ENCODE measurements around the gene SIGLEC15.

The SIGLEC15 gene

GRCh38 chr18:45833846-45834245 is 8.4 kb downstream of the SIGLEC15 start:
- no peak overlapping the region for H2BK5ac ChIP-seq (ENCODE audit: low read length)
- H3K9me3 ChIP-seq (replicated peaks in 1 of 2; ENCODE audit: control insufficient read depth in 2 of 2, insufficient read depth in 1 of 2, low read depth in 1 of 2, low read length in 2 of 2): peaks cover 0 to 5% of the 10 kb centered on the region in 2 donors
- no peaks in the 10 kb centered on the region for H3K79me1 ChIP-seq (ENCODE audit: low read depth, low read length)
- H2BK15ac ChIP-seq (ENCODE audit: low read length): no peak overlapping the region
- no CpG with 5 or more reads among the region's 5 CpGs for WGBS, 2 donors (ENCODE audit: extremely low coverage in 2 of 2, insufficient read length in 2 of 2, insufficient replicate concordance in 1 of 2)
- no peak overlapping the region for H2BK120ac ChIP-seq (ENCODE audit: low read depth, low read length)
- DNase-seq (ENCODE audit: low spot score): no peak
- no peaks in the 10 kb centered on the region for H3K36me3 ChIP-seq (replicated peaks in 1 of 2; ENCODE audit: control insufficient read depth in 2 of 2, insufficient read depth in 2 of 2, low read length in 2 of 2)
- H4K8ac ChIP-seq (ENCODE audit: low read depth, low read length): no peak overlapping the region
- H3K27ac ChIP-seq (replicated peaks; ENCODE audit: low read length): no peak overlapping the region
- no peak overlapping the region for H2BK12ac ChIP-seq (ENCODE audit: low read length)
- H3K27me3 ChIP-seq (ENCODE audit: control insufficient read depth in 3 of 3, insufficient read depth in 3 of 3, low read depth in 1 of 3, low read length in 3 of 3): peaks cover 4 to 53% (median 27%) of the 10 kb centered on the region in 3 experiments
- H4K91ac ChIP-seq (ENCODE audit: low read depth, low read length, poor library complexity): no peak overlapping the region
- peaks cover 0 to 9% of the 10 kb centered on the region in 2 donors for H3K4me1 ChIP-seq (ENCODE audit: control insufficient read depth in 2 of 2, insufficient read depth in 1 of 2, low read depth in 1 of 2, low read length in 2 of 2)
- no peak overlapping the region for H2AFZ ChIP-seq (ENCODE audit: low read length)
- H3K14ac ChIP-seq (ENCODE audit: low read length): peak overlapping the region; percentile 22
- H2AK5ac ChIP-seq (ENCODE audit: low read depth, low read length): no peak overlapping the region
- no peak overlapping the region for H3K18ac ChIP-seq (ENCODE audit: low read length)
- no peak overlapping the region for H3K4me2 ChIP-seq (ENCODE audit: insufficient read depth, low read length, poor library complexity, severe bottlenecking)
- H3K4me3 ChIP-seq (ENCODE audit: low read length in 2 of 2): no peak overlapping the region
- no peak overlapping the region for H3K9ac ChIP-seq (ENCODE audit: low read depth, low read length, poor library complexity)
- H3K4ac ChIP-seq (ENCODE audit: low read length): no peak overlapping the region
- H3K23ac ChIP-seq (ENCODE audit: low read depth, low read length, poor library complexity): no peak overlapping the region

- H2BK12ac ChIP-seq (ENCODE audit: low read length): no peak overlapping the region
- H3K4me1 ChIP-seq (ENCODE audit: control insufficient read depth in 2 of 2, insufficient read depth in 1 of 2, low read depth in 1 of 2, low read length in 2 of 2): peaks cover 0 to 9% of the 10 kb centered on the region in 2 donors
- H3K18ac ChIP-seq (ENCODE audit: low read length): no peak overlapping the region
- peak overlapping the region; percentile 22 for H3K14ac ChIP-seq (ENCODE audit: low read length)
- no peak overlapping the region for H3K27ac ChIP-seq (replicated peaks; ENCODE audit: low read length)
- H3K9ac ChIP-seq (ENCODE audit: low read depth, low read length, poor library complexity): no peak overlapping the region
- H3K36me3 ChIP-seq (replicated peaks in 1 of 2; ENCODE audit: control insufficient read depth in 2 of 2, insufficient read depth in 2 of 2, low read length in 2 of 2): no peaks in the 10 kb centered on the region
- no peak overlapping the region for H3K4ac ChIP-seq (ENCODE audit: low read length)
- H3K27me3 ChIP-seq (ENCODE audit: control insufficient read depth in 3 of 3, insufficient read depth in 3 of 3, low read depth in 1 of 3, low read length in 3 of 3): peaks cover 4 to 53% (median 27%) of the 10 kb centered on the region in 3 experiments
- no peak overlapping the region for H2BK15ac ChIP-seq (ENCODE audit: low read length)
- H3K23ac ChIP-seq (ENCODE audit: low read depth, low read length, poor library complexity): no peak overlapping the region
- H3K4me3 ChIP-seq (ENCODE audit: low read length in 2 of 2): no peak overlapping the region
- H4K8ac ChIP-seq (ENCODE audit: low read depth, low read length): no peak overlapping the region
- H3K4me2 ChIP-seq (ENCODE audit: insufficient read depth, low read length, poor library complexity, severe bottlenecking): no peak overlapping the region
- H3K79me1 ChIP-seq (ENCODE audit: low read depth, low read length): no peaks in the 10 kb centered on the region
- H2AFZ ChIP-seq (ENCODE audit: low read length): no peak overlapping the region
- no peak overlapping the region for H2BK5ac ChIP-seq (ENCODE audit: low read length)
- no peak overlapping the region for H2AK5ac ChIP-seq (ENCODE audit: low read depth, low read length)
- WGBS, 2 donors (ENCODE audit: extremely low coverage in 2 of 2, insufficient read length in 2 of 2, insufficient replicate concordance in 1 of 2): no CpG with 5 or more reads among the region's 1 CpG
- no peak overlapping the region for H2BK120ac ChIP-seq (ENCODE audit: low read depth, low read length)
- DNase-seq (ENCODE audit: low spot score): no peak
- H4K91ac ChIP-seq (ENCODE audit: low read depth, low read length, poor library complexity): no peak overlapping the region
- peaks cover 0 to 5% of the 10 kb centered on the region in 2 donors for H3K9me3 ChIP-seq (replicated peaks in 1 of 2; ENCODE audit: control insufficient read depth in 2 of 2, insufficient read depth in 1 of 2, low read depth in 1 of 2, low read length in 2 of 2)
These were observed 8.8 kb downstream of the SIGLEC15 start for GRCh38 chr18:45834306-45834705.

GRCh38 chr18:45835057-45835636 is 9.7 kb downstream of the SIGLEC15 start:
- Histone ChIP-seq H2BK12ac (ENCODE audit: low read length) (no peak overlapping the region), H4K8ac (ENCODE audit: low read depth, low read length) (no peak overlapping the region), H3K9ac (ENCODE audit: low read depth, low read length, poor library complexity) (no peak overlapping the region), H3K4me1 (ENCODE audit: control insufficient read depth in 2 of 2, insufficient read depth in 1 of 2, low read depth in 1 of 2, low read length in 2 of 2) (peaks cover 0 to 9% of the 10 kb centered on the region in 2 donors), H2BK5ac (ENCODE audit: low read length) (no peak overlapping the region), H3K14ac (ENCODE audit: low read length) (no peak overlapping the region), H2AFZ (ENCODE audit: low read length) (no peak overlapping the region), H2BK120ac (ENCODE audit: low read depth, low read length) (no peak overlapping the region), H3K4me3 (ENCODE audit: low read length in 2 of 2) (no peak overlapping the region), H3K4me2 (ENCODE audit: insufficient read depth, low read length, poor library complexity, severe bottlenecking) (no peak overlapping the region), H3K27ac (replicated peaks; ENCODE audit: low read length) (no peak overlapping the region), H3K23ac (ENCODE audit: low read depth, low read length, poor library complexity) (no peak overlapping the region), H2BK15ac (ENCODE audit: low read length) (no peak overlapping the region), H3K9me3 (replicated peaks in 1 of 2; ENCODE audit: control insufficient read depth in 2 of 2, insufficient read depth in 1 of 2, low read depth in 1 of 2, low read length in 2 of 2) (peaks cover 0 to 5% of the 10 kb centered on the region in 2 donors), H3K4ac (ENCODE audit: low read length) (no peak overlapping the region), H3K36me3 (replicated peaks in 1 of 2; ENCODE audit: control insufficient read depth in 2 of 2, insufficient read depth in 2 of 2, low read length in 2 of 2) (no peaks in the 10 kb centered on the region), H4K91ac (ENCODE audit: low read depth, low read length, poor library complexity) (no peak overlapping the region), H2AK5ac (ENCODE audit: low read depth, low read length) (no peak overlapping the region), H3K27me3 (ENCODE audit: control insufficient read depth in 3 of 3, insufficient read depth in 3 of 3, low read depth in 1 of 3, low read length in 3 of 3) (peaks cover 4 to 53% (median 34%) of the 10 kb centered on the region in 3 experiments), H3K79me1 (ENCODE audit: low read depth, low read length) (no peaks in the 10 kb centered on the region), H3K18ac (ENCODE audit: low read length) (no peak overlapping the region)
- no CpG with 5 or more reads among the region's 3 CpGs for WGBS, 2 donors (ENCODE audit: extremely low coverage in 2 of 2, insufficient read length in 2 of 2, insufficient replicate concordance in 1 of 2)
- no peak for DNase-seq (ENCODE audit: low spot score)

- H3K9ac ChIP-seq (ENCODE audit: low read depth, low read length, poor library complexity): no peak overlapping the region
These were observed 11.0 kb downstream of the SIGLEC15 start for GRCh38 chr18:45836242-45837205.

More at GRCh38 chr18:45836242-45837205, 11.0 kb downstream of the SIGLEC15 start:
- Histone ChIP-seq H3K27me3 (ENCODE audit: control insufficient read depth in 3 of 3, insufficient read depth in 3 of 3, low read depth in 1 of 3, low read length in 3 of 3) (peaks cover 4 to 53% (median 34%) of the 10 kb centered on the region in 3 experiments), H3K9me3 (replicated peaks in 1 of 2; ENCODE audit: control insufficient read depth in 2 of 2, insufficient read depth in 1 of 2, low read depth in 1 of 2, low read length in 2 of 2) (peaks cover 0 to 5% of the 10 kb centered on the region in 2 donors), H3K18ac (ENCODE audit: low read length) (no peak overlapping the region), H2BK12ac (ENCODE audit: low read length) (no peak overlapping the region), H3K4me2 (ENCODE audit: insufficient read depth, low read length, poor library complexity, severe bottlenecking) (peak overlapping the region; percentile 95), H3K23ac (ENCODE audit: low read depth, low read length, poor library complexity) (no peak overlapping the region), H3K36me3 (replicated peaks in 1 of 2; ENCODE audit: control insufficient read depth in 2 of 2, insufficient read depth in 2 of 2, low read length in 2 of 2) (no peaks in the 10 kb centered on the region), H3K27ac (replicated peaks; ENCODE audit: low read length) (no peak overlapping the region), H4K91ac (ENCODE audit: low read depth, low read length, poor library complexity) (no peak overlapping the region), H3K4me3 (ENCODE audit: low read length in 2 of 2) (no peak overlapping the region), H2BK5ac (ENCODE audit: low read length) (no peak overlapping the region), H3K79me1 (ENCODE audit: low read depth, low read length) (no peaks in the 10 kb centered on the region), H2BK120ac (ENCODE audit: low read depth, low read length) (no peak overlapping the region), H2AK5ac (ENCODE audit: low read depth, low read length) (no peak overlapping the region), H2BK15ac (ENCODE audit: low read length) (no peak overlapping the region), H4K8ac (ENCODE audit: low read depth, low read length) (no peak overlapping the region), H2AFZ (ENCODE audit: low read length) (no peak overlapping the region), H3K14ac (ENCODE audit: low read length) (no peak overlapping the region), H3K4ac (ENCODE audit: low read length) (no peak overlapping the region), H3K4me1 (ENCODE audit: control insufficient read depth in 2 of 2, insufficient read depth in 1 of 2, low read depth in 1 of 2, low read length in 2 of 2) (peaks cover 0 to 9% of the 10 kb centered on the region in 2 donors)
- DNase-seq (ENCODE audit: low spot score): no peak
- no CpG with 5 or more reads among the region's 14 CpGs for WGBS, 2 donors (ENCODE audit: extremely low coverage in 2 of 2, insufficient read length in 2 of 2, insufficient replicate concordance in 1 of 2)

All from neuronal stem cell (in vitro differentiated cells).